GM18951 (cell line): Measurements from ENCODE around the gene RERE.
"Not testable (repeated sequence)": the region's sequence is repeated elsewhere in the genome, so short reads cannot be mapped to it uniquely, and the experiment has no call there.

Experiments used
- POLR2A ChIP-seq: IDR thresholded peaks from 4 replicates; pipeline ENCODE4 v1.6.1; 2011; ENCODE audit warnings: mild to moderate bottlenecking; ENCODE audit not compliant: insufficient read length, insufficient read depth; ENCODE audit errors: extremely low read depth
- in situ Hi-C: fragments of 300-500 bp; cut with MboI; formaldehyde crosslinking; loops from one replicate; pipeline ENCODE4 v1.12.0; 2022; ENCODE audit warnings: low sequenced_read_pairs, mixed read lengths, inconsistent platforms; ENCODE audit not compliant: unreplicated experiment

Gene RERE

GRCh38 chr1:8810987-8811386 is 6.5 kb downstream of the RERE start:
- no peak for TF ChIP-seq POLR2A
- in situ Hi-C loops = no loop called here

- no peak for TF ChIP-seq POLR2A
- in situ Hi-C loops = no loop called here
Observed at GRCh38 chr1:8809342-8809736, 8.1 kb downstream of the RERE start.

GRCh38 chr1:8807004-8807403 is 10.4 kb downstream of the RERE start:
- in situ Hi-C loops = no loop called here
- TF ChIP-seq POLR2A = no peak

GRCh38 chr1:8800416-8800815 is 17.0 kb downstream of the RERE start:
- in situ Hi-C loops = no loop called here
- TF ChIP-seq POLR2A = no peak

GRCh38 chr1:8797216-8797615 is 20.2 kb downstream of the RERE start:
- no peak for TF ChIP-seq POLR2A
- in situ Hi-C loops = no loop called here

- in situ Hi-C loops = no loop called here
Observed at GRCh38 chr1:8796812-8797211, 20.6 kb downstream of the RERE start.

GRCh38 chr1:8794605-8795004 is 22.8 kb downstream of the RERE start:
- TF ChIP-seq POLR2A = no peak
- in situ Hi-C loops = no loop called here

More at GRCh38 chr1:8796812-8797211, 20.6 kb downstream of the RERE start:
- no peak for TF ChIP-seq POLR2A

GRCh38 chr1:8791819-8792218 is 25.6 kb downstream of the RERE start:
- no peak for TF ChIP-seq POLR2A
- in situ Hi-C loops = no loop called here

- no peak for TF ChIP-seq POLR2A
- in situ Hi-C loops = no loop called here
Observed at GRCh38 chr1:8790987-8791386, 26.5 kb downstream of the RERE start.

- TF ChIP-seq POLR2A = no peak
- in situ Hi-C loops = no loop called here
Observed at GRCh38 chr1:8790478-8790877, 27.0 kb downstream of the RERE start.

GRCh38 chr1:8789314-8790214 is 27.9 kb downstream of the RERE start:
- in situ Hi-C loops = no loop called here

GRCh38 chr1:8787218-8787617 is 30.2 kb downstream of the RERE start:
- in situ Hi-C loops = no loop called here
- TF ChIP-seq POLR2A = no peak

More at GRCh38 chr1:8789314-8790214, 27.9 kb downstream of the RERE start:
- TF ChIP-seq POLR2A = no peak

- in situ Hi-C loops = not testable (repeated sequence)
Observed at GRCh38 chr1:8786204-8786603, 31.2 kb downstream of the RERE start.

- TF ChIP-seq POLR2A = no peak
Observed at GRCh38 chr1:8782955-8783354, 34.5 kb downstream of the RERE start.

More at GRCh38 chr1:8782955-8783354, 34.5 kb downstream of the RERE start:
- in situ Hi-C loops = no loop called here
